ENCODE results near the gene BOLL.
"Not testable (repeated sequence)": the region's sequence is repeated elsewhere in the genome, so short reads cannot be mapped to it uniquely, and the experiment has no call there.

The BOLL gene

GRCh38 chr2:197798187-197798586, 13.1 kb upstream of the BOLL start:
- no peak for DNase-seq (ENCODE audit: low read depth)

GRCh38 chr2:197795277-197795676, 10.2 kb upstream of the BOLL start:
- DNase-seq (ENCODE audit: low read depth): no peak

GRCh38 chr2:197793456-197793855, 8.3 kb upstream of the BOLL start:
- DNase-seq (ENCODE audit: low read depth): no peak

- DNase-seq (ENCODE audit: low read depth): peak; percentile 22
These were observed 1.1 kb upstream of the BOLL start for GRCh38 chr2:197786010-197786877.

- DNase-seq (ENCODE audit: low read depth): no peak
These were observed 3.0 kb downstream of the BOLL start for GRCh38 chr2:197782126-197782525.

- no peak for DNase-seq (ENCODE audit: low read depth)
These were observed 5.9 kb downstream of the BOLL start for GRCh38 chr2:197779261-197779660.

GRCh38 chr2:197777823-197778407, 7.2 kb downstream of the BOLL start:
- DNase-seq (ENCODE audit: low read depth): no peak

- no peak for DNase-seq (ENCODE audit: low read depth)
These were observed 24.8 kb downstream of the BOLL start for GRCh38 chr2:197760293-197760657.

- no peak for DNase-seq (ENCODE audit: low read depth)
These were observed 25.4 kb downstream of the BOLL start for GRCh38 chr2:197759625-197760292.

- no peak for DNase-seq (ENCODE audit: low read depth)
These were observed 26.1 kb downstream of the BOLL start for GRCh38 chr2:197759013-197759412.

GRCh38 chr2:197740200-197740599, 44.9 kb downstream of the BOLL start:
- no peak for DNase-seq (ENCODE audit: low read depth)

- DNase-seq (ENCODE audit: low read depth): not testable (repeated sequence)
These were observed 56.3 kb downstream of the BOLL start for GRCh38 chr2:197728555-197729544.

- DNase-seq (ENCODE audit: low read depth): no peak
These were observed 58.1 kb downstream of the BOLL start for GRCh38 chr2:197727011-197727410.

GRCh38 chr2:197717863-197718262, 67.3 kb downstream of the BOLL start:
- DNase-seq (ENCODE audit: low read depth): no peak

- no peak for DNase-seq (ENCODE audit: low read depth)
These were observed 71.8 kb downstream of the BOLL start for GRCh38 chr2:197713271-197713670.

GRCh38 chr2:197711578-197711977, 73.5 kb downstream of the BOLL start:
- DNase-seq (ENCODE audit: low read depth): no peak

- DNase-seq (ENCODE audit: low read depth): no peak
These were observed 74.6 kb downstream of the BOLL start for GRCh38 chr2:197710424-197711042.

- DNase-seq (ENCODE audit: low read depth): not testable (repeated sequence)
These were observed 76.0 kb downstream of the BOLL start for GRCh38 chr2:197709140-197709539.

GRCh38 chr2:197708331-197708730, 76.8 kb downstream of the BOLL start:
- DNase-seq (ENCODE audit: low read depth): no peak

- DNase-seq (ENCODE audit: low read depth): no peak
These were observed 77.6 kb downstream of the BOLL start for GRCh38 chr2:197707316-197708213.

Data from activated T-helper 1 cell treated with Interleukin-2 at 50 U/mL for 16 hours (primary cell).